HG02938 (cell line): ENCODE results near the gene IL17RE.
A peak's percentile ranks its signal among the peaks of the same experiment; 100 is the strongest.
"Not testable (repeated sequence)": the region's sequence is repeated elsewhere in the genome, so short reads cannot be mapped to it uniquely, and the experiment has no call there.

ENCODE experiments used
- ATAC-seq: cut with Tn5 transposase; IDR thresholded peaks from one replicate; pipeline ENCODE4 v1.9.1; 2021; ENCODE audit warnings: mild to moderate bottlenecking, moderate library complexity; ENCODE audit not compliant: unreplicated experiment

Gene IL17RE

DNA sequence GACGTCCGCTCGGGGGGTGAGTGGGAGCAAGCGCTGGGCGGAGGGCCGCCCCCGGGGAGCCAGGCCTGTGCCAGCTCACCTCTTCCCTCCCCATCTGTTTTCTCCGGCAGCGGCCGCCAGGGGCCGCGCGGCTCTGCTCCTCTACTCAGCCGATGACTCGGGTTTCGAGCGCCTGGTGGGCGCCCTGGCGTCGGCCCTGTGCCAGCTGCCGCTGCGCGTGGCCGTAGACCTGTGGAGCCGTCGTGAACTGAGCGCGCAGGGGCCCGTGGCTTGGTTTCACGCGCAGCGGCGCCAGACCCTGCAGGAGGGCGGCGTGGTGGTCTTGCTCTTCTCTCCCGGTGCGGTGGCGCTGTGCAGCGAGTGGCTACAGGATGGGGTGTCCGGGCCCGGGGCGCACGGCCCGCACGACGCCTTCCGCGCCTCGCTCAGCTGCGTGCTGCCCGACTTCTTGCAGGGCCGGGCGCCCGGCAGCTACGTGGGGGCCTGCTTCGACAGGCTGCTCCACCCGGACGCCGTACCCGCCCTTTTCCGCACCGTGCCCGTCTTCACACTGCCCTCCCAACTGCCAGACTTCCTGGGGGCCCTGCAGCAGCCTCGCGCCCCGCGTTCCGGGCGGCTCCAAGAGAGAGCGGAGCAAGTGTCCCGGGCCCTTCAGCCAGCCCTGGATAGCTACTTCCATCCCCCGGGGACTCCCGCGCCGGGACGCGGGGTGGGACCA lies 30.4 kb downstream of the IL17RE start:
- peak; percentile 53 for ATAC-seq

GRCh38 chr3:9933561-9934234 lies 31.1 kb downstream of the IL17RE start, which contains the start of gene CRELD1:
TSS of gene CRELD1 (plus strand) at chr3:9933834. CDS start at chr3:9934439, 605 bp downstream.
- ATAC-seq, result peak; percentile 88

DNA sequence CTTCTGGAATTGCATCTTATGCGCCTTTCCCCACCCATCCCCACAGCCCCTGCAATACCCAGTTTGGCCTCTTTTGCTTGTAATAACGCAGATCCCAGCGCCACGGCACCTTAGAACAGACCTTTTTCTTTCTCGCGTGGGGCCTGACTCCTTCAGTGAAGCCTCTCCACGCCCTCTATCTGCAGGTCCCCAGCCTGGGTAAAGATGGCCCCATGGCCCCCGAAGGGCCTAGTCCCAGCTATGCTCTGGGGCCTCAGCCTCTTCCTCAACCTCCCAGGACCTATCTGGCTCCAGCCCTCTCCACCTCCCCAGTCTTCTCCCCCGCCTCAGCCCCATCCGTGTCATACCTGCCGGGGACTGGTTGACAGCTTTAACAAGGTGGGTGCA lies 31.6 kb downstream of the IL17RE start:
- ATAC-seq, result no peak

- no peak for ATAC-seq
Observed at GRCh38 chr3:9934993-9935392, 32.3 kb downstream of the IL17RE start.

DNA sequence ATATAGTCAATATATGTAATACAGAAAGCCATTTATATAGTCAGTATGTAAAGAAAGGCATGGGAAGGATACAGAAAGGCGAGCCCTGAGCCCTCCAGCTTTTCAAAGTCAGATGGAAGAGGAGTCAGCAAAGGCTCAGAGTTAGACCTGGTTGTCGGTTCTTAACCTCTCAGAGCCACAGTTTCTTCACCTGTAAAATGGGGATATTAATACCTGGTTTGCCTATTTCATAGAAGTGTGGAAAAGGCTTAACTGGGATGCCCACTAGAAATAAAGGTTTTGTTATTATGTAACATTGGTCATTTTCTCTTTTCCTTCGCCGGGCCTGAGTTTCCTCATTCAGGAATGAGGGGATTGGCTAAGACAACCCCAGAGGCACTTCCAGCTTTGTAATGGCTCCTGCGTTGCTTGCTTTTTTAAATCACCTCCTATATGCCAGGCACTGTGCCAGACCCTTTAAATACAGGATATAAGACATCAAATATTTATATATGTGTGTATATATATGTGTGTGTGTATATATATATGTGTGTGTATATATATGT lies 33.4 kb downstream of the IL17RE start:
- ATAC-seq, result no peak

DNA sequence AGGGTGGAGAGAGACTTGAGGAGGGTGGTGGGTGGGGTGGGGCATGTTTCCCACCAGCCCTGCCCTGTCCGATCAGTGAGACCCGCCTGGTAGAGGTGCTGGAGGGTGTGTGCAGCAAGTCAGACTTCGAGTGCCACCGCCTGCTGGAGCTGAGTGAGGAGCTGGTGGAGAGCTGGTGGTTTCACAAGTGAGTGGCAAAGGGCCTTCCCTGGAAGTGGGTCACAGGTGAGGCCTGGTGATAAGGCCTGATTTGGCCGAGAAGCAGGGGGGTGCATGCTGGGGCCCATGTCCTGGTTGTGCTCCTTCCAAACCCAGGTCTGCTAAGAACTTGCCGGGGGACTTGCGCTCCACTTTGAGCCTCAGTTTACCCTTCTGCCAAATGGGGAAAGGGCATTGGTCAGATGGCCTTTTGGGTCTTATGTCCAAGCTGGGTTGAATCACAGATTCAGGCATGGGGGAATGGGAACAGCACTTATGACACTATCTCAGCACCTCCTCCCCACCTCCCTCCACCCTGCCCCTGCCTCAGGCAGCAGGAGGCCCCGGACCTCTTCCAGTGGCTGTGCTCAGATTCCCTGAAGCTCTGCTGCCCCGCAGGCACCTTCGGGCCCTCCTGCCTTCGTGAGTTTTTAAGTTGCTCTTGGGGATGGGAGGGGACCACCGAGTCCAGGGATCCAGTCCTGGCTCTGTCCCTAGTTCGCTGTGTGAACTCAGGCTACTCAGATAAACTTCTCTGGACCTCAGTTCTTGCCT lies 35.0 kb downstream of the IL17RE start:
- no peak for ATAC-seq

- no peak for ATAC-seq
Observed at GRCh38 chr3:9938966-9939365, 36.3 kb downstream of the IL17RE start.

DNA sequence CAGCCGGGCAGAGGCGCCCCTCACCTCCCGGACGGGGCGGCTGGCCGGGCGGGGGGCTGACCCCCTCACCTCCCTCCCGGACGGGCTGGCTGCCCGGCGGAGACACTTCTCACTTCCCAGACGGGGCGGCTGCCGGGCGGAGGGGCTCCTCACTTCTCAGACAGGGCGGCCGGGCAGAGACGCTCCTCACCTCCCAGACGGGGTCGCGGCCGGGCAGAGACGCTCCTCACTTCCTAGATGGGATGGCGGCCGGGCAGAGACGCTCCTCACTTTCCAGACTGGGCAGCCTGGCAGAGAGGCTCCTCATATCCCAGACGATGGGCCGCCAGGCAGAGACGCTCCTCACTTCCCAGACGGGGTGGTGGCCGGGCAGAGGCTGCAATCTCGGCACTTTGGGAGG lies 37.3 kb downstream of the IL17RE start:
- not testable (repeated sequence) for ATAC-seq

DNA sequence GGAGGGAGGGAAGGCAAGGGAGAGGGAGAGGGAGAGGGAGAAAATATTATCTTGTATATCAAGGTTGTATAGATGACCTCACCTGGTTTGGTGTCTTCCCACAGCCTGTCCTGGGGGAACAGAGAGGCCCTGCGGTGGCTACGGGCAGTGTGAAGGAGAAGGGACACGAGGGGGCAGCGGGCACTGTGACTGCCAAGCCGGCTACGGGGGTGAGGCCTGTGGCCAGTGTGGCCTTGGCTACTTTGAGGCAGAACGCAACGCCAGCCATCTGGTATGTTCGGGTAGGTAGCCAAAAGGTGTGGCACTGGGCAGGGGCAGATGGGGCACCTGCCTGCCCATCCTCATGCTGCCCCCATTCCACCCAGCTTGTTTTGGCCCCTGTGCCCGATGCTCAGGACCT lies 38.1 kb downstream of the IL17RE start:
- ATAC-seq, result no peak

GRCh38 chr3:9942164-9942563 lies 39.5 kb downstream of the IL17RE start:
- ATAC-seq, result no peak

DNA sequence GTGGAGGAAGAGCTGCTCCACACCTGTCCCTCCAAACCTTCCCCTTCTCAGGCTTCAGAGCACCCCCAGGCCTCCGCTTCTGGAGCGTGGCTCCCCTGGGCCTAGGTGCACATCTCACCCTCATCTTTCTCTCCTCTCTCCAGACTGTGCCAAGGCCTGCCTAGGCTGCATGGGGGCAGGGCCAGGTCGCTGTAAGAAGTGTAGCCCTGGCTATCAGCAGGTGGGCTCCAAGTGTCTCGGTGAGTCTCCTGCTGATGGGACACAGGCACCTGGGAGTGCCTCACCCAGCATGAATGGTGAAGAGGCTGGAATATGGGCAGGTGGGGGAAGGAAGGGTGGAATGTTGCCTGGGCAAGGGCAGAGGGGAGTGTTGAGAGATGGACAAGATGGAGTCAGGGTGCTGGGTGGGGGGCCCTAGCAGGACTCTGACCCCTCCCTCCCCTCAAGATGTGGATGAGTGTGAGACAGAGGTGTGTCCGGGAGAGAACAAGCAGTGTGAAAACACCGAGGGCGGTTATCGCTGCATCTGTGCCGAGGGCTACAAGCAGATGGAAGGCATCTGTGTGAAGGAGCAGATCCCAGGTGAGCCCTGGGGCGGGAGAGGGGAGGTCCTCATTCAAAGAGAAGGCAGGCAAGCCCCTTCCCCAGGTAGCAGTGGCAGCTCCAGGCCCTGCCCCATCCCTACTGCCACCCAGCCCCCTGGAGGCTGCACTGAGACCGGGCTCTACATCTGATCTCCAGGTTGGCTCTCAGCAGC lies 40.5 kb downstream of the IL17RE start:
- ATAC-seq, result no peak

- ATAC-seq, result no peak
Observed at GRCh38 chr3:9944271-9944670, 41.6 kb downstream of the IL17RE start.

DNA sequence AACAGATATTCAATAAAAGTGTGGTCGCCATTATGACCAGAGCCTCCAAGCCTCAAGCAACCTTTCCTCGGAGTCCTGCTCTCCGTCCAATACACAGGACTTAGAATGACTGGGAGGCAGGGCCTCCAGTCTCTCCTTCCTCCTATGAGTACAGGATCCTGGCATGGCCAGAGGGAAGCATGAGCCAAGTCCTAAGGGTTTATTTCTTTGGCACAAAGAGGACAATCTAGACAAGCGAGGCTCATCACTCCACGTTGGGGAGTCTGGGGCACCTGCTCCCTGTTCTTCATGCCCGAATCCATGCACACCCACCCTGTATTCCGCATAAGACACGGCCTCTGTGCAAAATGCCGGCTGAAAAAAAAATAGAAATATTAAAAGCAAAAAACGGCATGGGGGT lies 42.7 kb downstream of the IL17RE start:
- ATAC-seq, result no peak

DNA sequence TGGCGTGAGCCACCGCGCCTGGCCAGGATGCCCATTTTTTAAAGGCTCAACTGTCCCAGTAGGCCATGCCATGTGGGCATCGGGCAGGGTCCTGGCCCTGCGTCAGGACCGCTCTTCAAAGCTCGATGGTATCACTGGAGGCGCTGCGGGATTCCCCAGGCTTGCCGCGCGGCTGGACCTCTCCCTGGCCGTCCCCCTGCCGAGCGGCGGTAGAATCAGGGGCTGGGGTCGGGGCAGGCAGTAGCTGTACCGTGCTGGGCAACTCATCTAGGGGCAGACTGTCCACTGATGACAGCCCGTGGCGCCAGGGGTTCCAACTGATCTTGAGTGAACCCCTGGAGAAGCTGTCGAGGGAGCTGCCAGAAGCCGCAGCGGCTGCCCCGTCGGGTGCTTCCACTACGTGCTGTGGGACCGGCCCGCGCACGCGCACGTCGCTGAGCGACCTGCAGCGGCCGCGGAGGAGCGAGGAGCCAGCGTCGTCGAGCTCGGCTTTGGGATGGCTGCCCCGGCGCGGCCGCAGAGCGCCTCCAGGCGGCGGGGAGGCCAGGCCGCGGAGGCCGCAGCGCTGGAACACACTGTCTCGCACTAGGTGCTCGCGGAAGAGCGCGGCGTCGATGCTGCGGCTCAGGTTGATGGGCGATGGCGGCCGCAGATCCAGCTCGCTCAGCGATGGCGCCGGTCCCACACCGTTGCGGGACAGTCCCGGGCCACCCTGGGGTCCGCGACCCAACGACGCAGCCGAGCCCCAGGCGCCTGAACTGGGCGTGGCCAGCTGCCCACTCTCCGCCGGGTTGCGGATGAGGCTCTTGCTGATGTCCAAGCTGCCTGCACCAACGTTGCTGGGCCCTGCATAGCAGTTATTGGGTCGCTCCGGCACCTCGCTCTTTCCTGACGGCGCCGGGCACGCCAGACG lies 43.7 kb downstream of the IL17RE start:
- ATAC-seq, result no peak

DNA sequence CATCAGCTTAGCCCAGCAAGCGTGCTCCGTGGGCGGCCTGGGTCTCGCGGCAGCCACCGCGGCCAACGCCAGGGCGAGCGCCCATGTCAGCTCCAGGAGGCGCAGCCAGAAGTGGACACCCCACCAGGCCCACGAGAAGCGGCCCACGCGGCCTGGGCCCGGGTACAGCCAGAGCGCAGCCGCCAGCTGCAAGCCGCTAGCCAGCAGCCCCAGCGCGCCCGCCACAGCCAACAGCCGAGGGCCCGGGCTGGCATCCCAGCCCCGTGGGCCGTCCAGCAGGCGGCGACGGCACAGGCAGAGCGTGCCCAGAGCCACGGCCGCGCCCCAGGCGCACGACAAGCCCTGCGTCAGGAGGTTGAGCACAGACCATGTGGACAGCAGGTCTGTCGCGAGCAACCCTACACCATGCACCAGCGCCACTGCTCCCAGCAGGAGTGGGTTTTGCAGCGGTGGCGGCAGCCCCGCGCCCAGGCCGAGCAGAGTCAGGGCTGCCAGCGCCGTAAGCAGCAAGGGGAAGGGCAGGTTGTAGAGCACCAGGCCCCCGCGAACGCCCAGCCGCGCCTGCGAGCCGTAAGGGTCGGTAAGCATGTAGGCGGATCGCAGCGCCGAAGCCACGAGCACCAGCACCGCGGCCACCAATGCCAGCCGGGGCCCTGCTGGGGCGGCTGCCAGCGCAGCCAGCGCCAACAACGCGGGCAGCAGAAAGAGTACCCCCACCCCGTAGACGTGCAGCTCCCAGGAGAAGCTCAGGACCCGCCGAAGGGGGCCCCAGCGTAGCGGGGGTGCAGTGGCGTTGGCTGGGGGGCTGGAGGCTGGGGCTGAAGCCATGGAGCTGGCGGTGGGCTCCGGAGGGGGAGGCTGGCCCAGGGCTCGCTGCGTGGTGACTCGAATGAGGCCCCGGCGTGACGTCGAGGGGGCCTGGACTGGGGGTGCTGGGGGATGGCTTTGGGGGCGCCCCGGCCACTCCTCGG lies 44.7 kb downstream of the IL17RE start:
- no peak for ATAC-seq

- ATAC-seq, result no peak
Observed at GRCh38 chr3:9948586-9948985, 45.9 kb downstream of the IL17RE start.

DNA sequence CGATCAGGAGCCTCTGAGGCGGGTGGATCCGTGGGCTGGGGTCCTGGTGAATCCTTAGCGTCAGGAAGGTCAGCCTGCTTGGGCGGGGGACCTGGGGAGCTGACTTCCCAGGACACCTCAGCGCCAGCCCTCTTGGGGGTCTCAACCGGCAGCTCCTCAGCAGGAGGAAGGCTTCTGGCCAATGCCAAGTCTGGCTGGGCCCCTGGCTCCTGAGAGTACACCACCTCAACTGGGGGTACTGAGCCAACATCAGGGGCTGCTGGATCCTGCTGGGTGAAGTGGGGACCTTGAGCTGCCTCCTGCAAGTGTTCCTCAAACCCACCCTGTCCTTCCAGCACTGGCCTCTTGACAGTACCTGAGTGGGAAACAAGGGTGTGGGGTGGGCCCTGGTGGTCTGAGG lies 46.5 kb downstream of the IL17RE start:
- no peak for ATAC-seq

GRCh38 chr3:9949626-9950025 lies 47.0 kb downstream of the IL17RE start:
- no peak for ATAC-seq

- no peak for ATAC-seq
Observed at GRCh38 chr3:9951126-9951525, 48.5 kb downstream of the IL17RE start.
